K562 (cell line): ENCODE measurements around the gene NOP10.
"Not testable (repeated sequence)": the region's sequence is repeated elsewhere in the genome, so short reads cannot be mapped to it uniquely, and the experiment has no call there.

ENCODE experiments used
- CTCF ChIP-seq, 3 experiments: IDR thresholded peaks in 2 of 3; conservative IDR thresholded peaks in 1 of 3; 2 replicates each; pipeline ENCODE4 v1.5.1; 2011 to 2012; ENCODE audit warnings: low read length in 3 of 3, mild to moderate bottlenecking in 3 of 3, control low read depth in 2 of 3, improper control_type of control experiment in 1 of 3, inconsistent platforms in 1 of 3, low read depth in 1 of 3, mixed read lengths in 1 of 3, moderate library complexity in 1 of 3; ENCODE audit not compliant: insufficient read depth in 2 of 3
- MBD2 ChIP-seq: sonication (generic); IDR thresholded peaks from 2 replicates; pipeline ENCODE4 v1.6.1; 2016; ENCODE audit warnings: low read depth, borderline replicate concordance
- MCM3 ChIP-seq: fragments of 450-650 bp; IDR thresholded peaks from 2 replicates; pipeline ENCODE4 v1.6.1; 2016
- MNT ChIP-seq, 2 experiments: fragments of 450-650 bp; conservative IDR thresholded peaks; 2 replicates each; pipeline ENCODE4 v1.6.1; 2017; ENCODE audit warnings: mild to moderate bottlenecking in 2 of 2, moderate library complexity in 2 of 2
- PCBP2 ChIP-seq: fragments of 200-400 bp; formaldehyde crosslinking; IDR thresholded peaks from 2 replicates; pipeline ENCODE4 v1.6.1; 2018; ENCODE audit warnings: low read length, low read depth, mild to moderate bottlenecking, moderate library complexity; ENCODE audit not compliant: poor library complexity, severe bottlenecking
- POLR2A ChIP-seq: fragments of 450-650 bp; conservative IDR thresholded peaks from 2 replicates; pipeline ENCODE4 v1.6.1; 2016
- SNRNP70 ChIP-seq: fragments of 200-400 bp; formaldehyde crosslinking; optimal IDR thresholded peaks from 2 replicates; pipeline ENCODE3; 2017; ENCODE audit warnings: low read depth, low read length
- ZNF785 ChIP-seq: fragments of 250-450 bp; sonication (Bioruptor Pico); IDR thresholded peaks from 2 replicates; pipeline ENCODE4 v1.4.0; 2020; ENCODE audit warnings: mild to moderate bottlenecking

- not testable (repeated sequence) for TF ChIP-seq MBD2; PCBP2; SNRNP70; MCM3; CTCF (IDR thresholded peaks at IDR 0.05 in 2 of 3, conservative IDR thresholded peaks at IDR 0.05 in 1 of 3; ENCODE audit: insufficient read depth in 2 of 3, low read depth in 1 of 3, low read length in 3 of 3); ZNF785; POLR2A; MNT (conservative IDR thresholded peaks at IDR 0.05)
Measured at GRCh38 chr15:34381829-34382521, 39.0 kb upstream of the NOP10 start.
